ENCODE results near the gene SYNDIG1. TPM values are rescaled to one million over a fixed set of nuclear protein-coding genes. Genes with fewer than 3 reads are reported as not detected.

SYNDIG1 gene
- total RNA-seq, 4 donors from 2014 or later: 5.1 to 15.9 (median 14.3) TPM

DNA sequence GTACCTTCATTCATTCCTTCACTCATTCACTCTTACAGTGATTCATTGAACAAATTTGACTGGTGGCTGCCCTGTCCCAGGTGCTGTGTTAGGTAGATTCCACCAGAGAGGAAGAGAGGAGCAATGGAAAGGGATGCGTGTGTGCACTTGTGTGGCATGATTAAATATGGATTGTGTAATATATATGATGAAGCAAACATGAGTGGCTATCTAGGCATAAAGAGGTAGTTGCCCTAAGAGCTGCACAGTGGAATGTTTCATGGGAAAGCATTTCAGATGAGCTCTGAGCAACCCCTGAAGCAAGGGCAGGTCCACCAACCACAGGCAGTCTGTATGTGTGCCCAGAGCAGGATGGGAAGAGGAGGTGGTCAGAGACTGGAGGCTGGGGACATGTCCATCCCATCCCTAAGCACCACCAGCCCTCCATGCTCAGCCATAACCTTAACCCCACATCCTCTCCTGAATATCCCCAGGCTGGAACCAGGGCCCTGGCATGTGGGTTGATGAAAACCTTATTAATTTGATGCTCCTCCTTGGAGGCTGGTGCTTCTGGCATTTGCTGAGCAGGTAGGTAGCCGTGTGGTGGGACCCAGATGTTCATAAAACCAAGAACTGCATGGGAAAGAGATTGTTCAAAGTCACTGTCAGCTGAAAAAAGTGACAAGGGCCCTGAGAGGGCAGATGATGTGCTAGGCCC, 226.2 kb downstream of the SYNDIG1 start:
- H3K27me3 ChIP-seq: no peaks in the 10 kb centered on the region
- H3K4me1 ChIP-seq: peaks cover 0 to 5% (median 0%) of the 10 kb centered on the region in 4 donors
- no peaks in the 10 kb centered on the region for H3K36me3 ChIP-seq
- DNase-seq (ENCODE audit: low spot score in 2 of 2): no peak
- WGBS, 2 donors: 86 to 96% methylated on average over 2 of the region's 2 CpGs
- TF ChIP-seq EP300 (IDR thresholded peaks at IDR 0.05): no peak
- no peaks in the 10 kb centered on the region for H3K9me3 ChIP-seq
- H3K27ac ChIP-seq: no peak overlapping the region
- H3K4me3 ChIP-seq: no peak overlapping the region

DNA sequence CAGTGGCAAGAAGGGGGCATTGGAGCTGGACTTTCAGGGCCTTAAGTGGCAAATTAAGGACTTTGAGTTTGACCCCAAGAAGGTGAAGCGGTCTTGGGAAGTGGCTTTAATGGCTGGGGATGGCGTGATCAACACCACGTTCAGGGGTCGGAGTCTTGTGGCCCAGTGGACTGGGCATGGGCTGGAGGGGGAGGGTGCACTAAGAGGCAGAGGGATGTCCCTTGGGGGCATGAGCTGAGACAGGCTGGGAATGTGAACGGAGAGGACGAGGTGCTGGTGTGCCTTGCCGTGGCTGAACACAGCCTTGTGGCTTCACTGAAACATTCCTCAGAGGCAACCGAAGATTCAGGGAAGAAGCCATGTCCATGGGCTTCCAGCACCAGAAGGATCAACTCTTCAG, 227.0 kb downstream of the SYNDIG1 start:
- Histone ChIP-seq H3K4me1 (peaks cover 0 to 5% (median 0%) of the 10 kb centered on the region in 4 donors), H3K36me3 (no peaks in the 10 kb centered on the region), H3K4me3 (no peak overlapping the region), H3K27me3 (no peaks in the 10 kb centered on the region), H3K27ac (no peak overlapping the region), H3K9me3 (no peaks in the 10 kb centered on the region)
- 93% methylated on average over 8 of the region's 8 CpGs for WGBS, 2 donors
- no peak for TF ChIP-seq POLR2A (IDR thresholded peaks at IDR 0.05)
- no peak for DNase-seq (ENCODE audit: low spot score in 2 of 2)

DNA sequence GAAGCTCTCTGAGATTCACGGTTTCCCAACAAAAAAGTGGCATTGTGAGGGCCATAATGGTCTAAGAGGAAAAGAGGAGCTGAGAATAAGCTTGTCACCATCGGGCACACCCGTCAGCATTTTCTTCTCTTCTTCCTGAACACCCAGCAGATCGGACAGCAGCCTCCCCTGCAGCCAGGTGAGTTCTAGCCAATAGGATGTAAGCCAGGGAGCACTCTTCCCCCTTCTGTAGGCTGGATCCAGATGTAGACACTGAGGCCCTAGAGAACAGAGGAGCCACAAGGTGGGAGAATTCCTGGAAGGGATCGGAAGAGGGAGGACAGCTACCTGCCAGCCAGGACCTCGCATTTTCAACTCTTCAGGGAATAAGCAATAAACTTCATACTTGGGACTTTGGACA, 228.0 kb downstream of the SYNDIG1 start:
- no peaks in the 10 kb centered on the region for H3K36me3 ChIP-seq
- TF ChIP-seq POLR2A (IDR thresholded peaks at IDR 0.05): no peak
- TF ChIP-seq, protein P1, sequence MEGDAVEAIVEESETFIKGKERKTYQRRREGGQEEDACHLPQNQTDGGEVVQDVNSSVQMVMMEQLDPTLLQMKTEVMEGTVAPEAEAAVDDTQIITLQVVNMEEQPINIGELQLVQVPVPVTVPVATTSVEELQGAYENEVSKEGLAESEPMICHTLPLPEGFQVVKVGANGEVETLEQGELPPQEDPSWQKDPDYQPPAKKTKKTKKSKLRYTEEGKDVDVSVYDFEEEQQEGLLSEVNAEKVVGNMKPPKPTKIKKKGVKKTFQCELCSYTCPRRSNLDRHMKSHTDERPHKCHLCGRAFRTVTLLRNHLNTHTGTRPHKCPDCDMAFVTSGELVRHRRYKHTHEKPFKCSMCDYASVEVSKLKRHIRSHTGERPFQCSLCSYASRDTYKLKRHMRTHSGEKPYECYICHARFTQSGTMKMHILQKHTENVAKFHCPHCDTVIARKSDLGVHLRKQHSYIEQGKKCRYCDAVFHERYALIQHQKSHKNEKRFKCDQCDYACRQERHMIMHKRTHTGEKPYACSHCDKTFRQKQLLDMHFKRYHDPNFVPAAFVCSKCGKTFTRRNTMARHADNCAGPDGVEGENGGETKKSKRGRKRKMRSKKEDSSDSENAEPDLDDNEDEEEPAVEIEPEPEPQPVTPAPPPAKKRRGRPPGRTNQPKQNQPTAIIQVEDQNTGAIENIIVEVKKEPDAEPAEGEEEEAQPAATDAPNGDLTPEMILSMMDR (IDR thresholded peaks at IDR 0.05): no peak
- no peak for TF ChIP-seq EP300 (IDR thresholded peaks at IDR 0.05)
- no peaks in the 10 kb centered on the region for H3K27me3 ChIP-seq
- H3K27ac ChIP-seq: no peak overlapping the region
- no peak for DNase-seq (ENCODE audit: low spot score in 2 of 2)
- H3K4me3 ChIP-seq: no peak overlapping the region
- WGBS, 2 donors: 88 to 92% methylated on average over 6 of the region's 6 CpGs
- H3K9me3 ChIP-seq: no peaks in the 10 kb centered on the region
- peaks cover 0 to 5% (median 0%) of the 10 kb centered on the region in 4 donors for H3K4me1 ChIP-seq

DNA sequence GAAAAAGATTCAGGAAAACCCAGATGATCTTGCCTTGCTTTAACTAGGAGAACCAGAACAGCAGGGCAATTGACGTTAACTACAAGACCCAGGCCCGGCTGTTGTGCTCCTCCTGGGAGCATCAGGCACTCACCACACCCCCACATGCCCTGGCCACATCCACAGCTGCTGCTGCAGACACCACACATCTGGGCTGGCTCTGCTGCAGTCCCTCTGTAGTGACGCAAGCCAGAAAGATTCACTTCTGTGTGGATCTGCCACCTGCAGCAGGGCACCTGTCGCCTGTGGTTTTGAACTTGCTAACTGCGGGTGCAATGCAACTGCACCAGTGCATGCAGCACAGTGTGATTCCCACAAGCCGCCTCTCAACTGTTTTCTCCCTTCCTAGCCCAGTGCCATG, 228.8 kb downstream of the SYNDIG1 start:
- WGBS, 2 donors: 63 to 89% methylated on average over 6 of the region's 6 CpGs
- DNase-seq (ENCODE audit: low spot score in 2 of 2): no peak
- no peak for TF ChIP-seq EP300 (IDR thresholded peaks at IDR 0.05)
- TF ChIP-seq, protein P1 (IDR thresholded peaks at IDR 0.05): no peak
- no peak for TF ChIP-seq POLR2A (IDR thresholded peaks at IDR 0.05)

GRCh38 chr20:24698706-24699206, 229.3 kb downstream of the SYNDIG1 start:
- Histone ChIP-seq H3K36me3 (no peaks in the 10 kb centered on the region), H3K4me3 (no peak overlapping the region), H3K4me1 (peaks cover 0 to 5% (median 0%) of the 10 kb centered on the region in 4 donors), H3K9me3 (no peaks in the 10 kb centered on the region), H3K27ac (no peak overlapping the region), H3K27me3 (no peaks in the 10 kb centered on the region)
- DNase-seq (ENCODE audit: low spot score in 2 of 2): no peak
- TF ChIP-seq EP300 (IDR thresholded peaks at IDR 0.05): no peak
- TF ChIP-seq POLR2A (IDR thresholded peaks at IDR 0.05): no peak
- 90 to 100% methylated on average over 5 of the region's 5 CpGs for WGBS, 2 donors

More for the DNA sequence above, 228.8 kb downstream of the SYNDIG1 start:
- Histone ChIP-seq H3K4me3 (no peak overlapping the region), H3K27ac (no peak overlapping the region), H3K27me3 (no peaks in the 10 kb centered on the region), H3K9me3 (no peaks in the 10 kb centered on the region), H3K4me1 (peaks cover 0 to 5% (median 0%) of the 10 kb centered on the region in 4 donors), H3K36me3 (no peaks in the 10 kb centered on the region)

DNA sequence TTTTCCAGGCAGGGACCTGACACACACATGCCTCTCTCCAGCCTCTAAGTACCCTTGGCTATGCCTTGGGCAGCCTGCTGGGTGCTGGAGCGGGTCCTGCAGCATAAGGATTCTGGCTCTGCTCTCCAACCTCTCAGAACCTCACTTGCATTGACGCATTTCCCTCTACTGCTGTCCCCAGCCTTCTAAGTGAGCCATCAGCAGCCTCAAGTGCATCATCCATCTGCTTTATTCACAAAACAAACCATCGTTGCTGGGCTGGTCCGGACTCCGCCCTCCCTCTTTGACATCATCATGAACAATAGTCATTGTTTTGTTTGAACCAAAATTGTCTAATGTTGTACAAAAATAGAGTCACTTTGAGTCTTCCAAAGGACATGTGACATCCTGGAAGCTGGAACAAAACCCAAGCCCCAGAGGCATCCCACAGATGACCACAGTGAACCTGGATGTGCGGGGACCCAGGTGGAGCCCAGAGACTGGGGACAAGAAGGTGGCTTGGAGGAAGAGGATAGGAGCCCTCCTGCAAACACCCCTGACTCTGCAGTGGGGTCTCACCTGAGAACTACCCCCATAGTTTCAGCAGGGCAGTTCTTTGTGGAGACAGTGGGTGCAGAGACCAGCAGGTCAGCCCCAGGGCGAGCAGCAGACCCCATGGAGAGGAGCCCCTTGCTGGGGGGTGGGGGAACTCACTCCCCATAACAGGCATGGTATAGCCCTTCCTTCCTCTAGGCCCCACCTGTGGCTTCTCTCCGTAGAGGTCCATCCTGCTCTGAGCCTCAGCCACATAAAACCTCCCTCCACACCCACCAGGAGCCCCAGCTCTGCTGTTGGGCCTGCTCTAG, 230.1 kb downstream of the SYNDIG1 start:
- 79 to 83% methylated on average over 7 to 8 of the region's 8 CpGs for WGBS, 2 donors
- H3K27ac ChIP-seq: no peak overlapping the region
- no peaks in the 10 kb centered on the region for H3K36me3 ChIP-seq
- peaks cover 0 to 5% (median 0%) of the 10 kb centered on the region in 4 donors for H3K4me1 ChIP-seq
- peak in 1 of 2 donors; percentile 2 for DNase-seq (ENCODE audit: low spot score in 2 of 2)
- TF ChIP-seq POLR2A (IDR thresholded peaks at IDR 0.05) (no peak), EP300 (IDR thresholded peaks at IDR 0.05) (no peak)
- TF ChIP-seq, protein P1 (IDR thresholded peaks at IDR 0.05): no peak
- H3K9me3 ChIP-seq: no peaks in the 10 kb centered on the region
- no peak overlapping the region for H3K4me3 ChIP-seq
- H3K27me3 ChIP-seq: no peaks in the 10 kb centered on the region

Data from tibial nerve (tissue), 4 donors.